Erythroblast (primary cell): ENCODE results near the gene RAB3IP.

ENCODE experiments used
- GATA1 ChIP-seq: IDR thresholded peaks from 2 replicates; pipeline ENCODE4 v1.6.1; 2011; ENCODE audit warnings: low read depth, mild to moderate bottlenecking, control low read depth, low read length, moderate library complexity
- POLR2A ChIP-seq: IDR thresholded peaks from 2 replicates; pipeline ENCODE4 v1.6.1; 2011; ENCODE audit warnings: mild to moderate bottlenecking, low read length

DNA sequence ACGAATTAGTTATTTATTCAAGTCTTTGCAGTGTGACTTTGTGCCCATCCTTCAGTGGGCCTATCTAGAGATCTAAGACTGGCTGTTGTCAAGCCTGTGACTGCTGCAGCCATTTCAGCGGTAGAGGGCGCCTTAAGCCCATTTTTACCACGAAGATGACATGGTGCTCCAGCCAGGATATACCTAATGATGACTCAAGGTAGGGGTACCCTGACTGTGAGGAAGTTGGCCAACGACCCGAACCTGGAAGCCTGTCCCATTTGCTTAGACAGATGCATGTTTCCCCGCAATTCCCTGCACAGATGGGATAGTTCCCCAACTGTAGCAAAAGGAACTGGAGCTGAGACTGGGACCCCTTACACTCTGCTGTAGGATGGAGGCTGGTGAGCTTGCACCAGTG is 41.3 kb downstream of the RAB3IP start:
- no peak for TF ChIP-seq POLR2A
- TF ChIP-seq GATA1, result no peak
